Ascending aorta (tissue), 2 donors: ENCODE measurements around the gene TCAP. TPM values are rescaled to one million over a fixed set of nuclear protein-coding genes. Genes with fewer than 3 reads are reported as not detected.

Source experiments
- DNase-seq, 2 donors: peaks; one replicate each; pipeline ENCODE4 v3.0.0-alpha.2; 2019; ENCODE audit warnings: low spot score in 2 of 2
- H3K27ac ChIP-seq, 2 donors: fragments of 200-600 bp; sonication (generic); one replicate each; pipeline ENCODE4 v1.5.1; 2016 to 2017; ENCODE audit warnings: mild to moderate bottlenecking in 1 of 2
- H3K27me3 ChIP-seq: fragments of 200-600 bp; sonication (generic); one replicate; pipeline ENCODE4 v1.5.1; 2017
- H3K36me3 ChIP-seq, 2 donors: fragments of 200-600 bp; sonication (generic); one replicate each; pipeline ENCODE4 v1.5.1; 2016
- H3K4me1 ChIP-seq, 2 donors: fragments of 200-600 bp; sonication (generic); one replicate each; pipeline ENCODE4 v1.5.1; 2016 to 2017; ENCODE audit warnings: mild to moderate bottlenecking in 1 of 2
- H3K4me3 ChIP-seq, 2 donors: fragments of 200-600 bp; sonication (generic); one replicate each; pipeline ENCODE4 v1.5.1; 2016 to 2017; ENCODE audit warnings: mild to moderate bottlenecking in 1 of 2
- H3K9me3 ChIP-seq, 2 donors: fragments of 200-600 bp; sonication (generic); one replicate each; pipeline ENCODE4 v1.5.1; 2016
- intact Hi-C: fragments of 100-400 bp; cut with DNase I; formaldehyde crosslinking; loops from one replicate; pipeline ENCODE4 v1.15.1; 2023
- total RNA-seq: library from RNA; depleted of rRNA; stranded (reverse); fragments of >200 nt; gene quantifications from one replicate; pipeline ENCODE4 v1.1.0, GENCODE V29; 2016
- TF ChIP-seq, protein P1 (sequence below), 3 experiments: fragments of 200-600 bp in 2 of 3; fragments of 450-650 bp in 1 of 3; sonication (generic) in 2 of 3; IDR thresholded peaks; one replicate each; pipeline ENCODE4 v1.5.1; 2016 to 2019; ENCODE audit warnings: antibody characterized with exemption in 3 of 3, mild to moderate bottlenecking in 1 of 3, moderate library complexity in 1 of 3

TCAP gene
- total RNA-seq, 1 donor from 2014 or later: not detected

DNA sequence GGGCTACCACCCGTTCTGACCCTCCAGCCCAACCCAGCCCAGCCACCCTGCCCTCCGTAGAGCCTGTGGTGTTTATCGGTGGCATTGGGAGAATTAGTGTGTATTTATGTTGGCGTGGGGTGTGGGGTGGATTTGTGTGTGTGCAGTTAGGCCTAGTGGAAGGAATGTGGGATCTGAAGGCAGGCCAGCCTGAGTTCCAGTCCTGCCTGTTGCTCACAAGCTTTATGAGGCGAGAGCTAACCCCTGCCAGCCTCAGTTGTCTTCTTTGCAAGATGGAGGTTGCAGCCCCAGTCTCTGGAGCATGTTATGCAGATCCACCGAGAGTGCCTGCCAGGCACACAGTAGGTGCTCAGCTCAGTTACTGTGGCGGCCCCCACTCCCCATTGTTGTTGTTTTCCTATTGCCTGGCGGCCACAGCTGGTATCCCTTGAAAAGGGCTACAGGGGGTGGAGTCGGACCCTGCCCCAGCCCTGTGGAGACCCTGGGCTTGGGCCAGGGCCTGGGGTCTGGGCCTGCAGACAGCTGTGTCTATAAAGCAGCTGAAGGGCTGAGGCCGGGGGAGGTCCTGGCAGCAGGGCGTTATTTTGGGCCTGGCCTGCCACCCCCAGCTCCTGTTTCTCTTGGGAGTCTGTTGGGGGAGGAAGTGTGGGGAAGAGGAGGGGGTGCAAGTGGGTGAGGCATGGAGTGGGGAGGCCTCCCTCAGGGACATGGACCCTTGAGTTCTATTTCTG is 39.8 kb downstream of the TCAP start:
- Histone ChIP-seq H3K9me3 (no peaks in the 10 kb centered on the region), H3K4me1 (peaks cover 7 to 38% of the 10 kb centered on the region in 2 donors), H3K27ac (peak overlapping the region; percentile 83 to 88), H3K36me3 (peaks cover 31 to 32% of the 10 kb centered on the region in 2 donors), H3K4me3 (peak overlapping the region in 1 of 2 donors; percentile 38), H3K27me3 (no peaks in the 10 kb centered on the region)
- peak in 1 of 2 donors; percentile 83 for DNase-seq
- TF ChIP-seq, protein P1, sequence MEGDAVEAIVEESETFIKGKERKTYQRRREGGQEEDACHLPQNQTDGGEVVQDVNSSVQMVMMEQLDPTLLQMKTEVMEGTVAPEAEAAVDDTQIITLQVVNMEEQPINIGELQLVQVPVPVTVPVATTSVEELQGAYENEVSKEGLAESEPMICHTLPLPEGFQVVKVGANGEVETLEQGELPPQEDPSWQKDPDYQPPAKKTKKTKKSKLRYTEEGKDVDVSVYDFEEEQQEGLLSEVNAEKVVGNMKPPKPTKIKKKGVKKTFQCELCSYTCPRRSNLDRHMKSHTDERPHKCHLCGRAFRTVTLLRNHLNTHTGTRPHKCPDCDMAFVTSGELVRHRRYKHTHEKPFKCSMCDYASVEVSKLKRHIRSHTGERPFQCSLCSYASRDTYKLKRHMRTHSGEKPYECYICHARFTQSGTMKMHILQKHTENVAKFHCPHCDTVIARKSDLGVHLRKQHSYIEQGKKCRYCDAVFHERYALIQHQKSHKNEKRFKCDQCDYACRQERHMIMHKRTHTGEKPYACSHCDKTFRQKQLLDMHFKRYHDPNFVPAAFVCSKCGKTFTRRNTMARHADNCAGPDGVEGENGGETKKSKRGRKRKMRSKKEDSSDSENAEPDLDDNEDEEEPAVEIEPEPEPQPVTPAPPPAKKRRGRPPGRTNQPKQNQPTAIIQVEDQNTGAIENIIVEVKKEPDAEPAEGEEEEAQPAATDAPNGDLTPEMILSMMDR (IDR thresholded peaks at IDR 0.05): peak; percentile 51 to 78 (median 65)
- intact Hi-C loops: loop anchor here (2.0 kb wide), 3 partner anchors 26 to 36 kb away; partner anchors contain the start of genes MIEN1 and PNMT

GRCh38 chr17:39705786-39706348 is 40.7 kb downstream of the TCAP start:
- H3K27me3 ChIP-seq: no peaks in the 10 kb centered on the region
- peak overlapping the region; percentile 83 to 88 for H3K27ac ChIP-seq
- TF ChIP-seq, protein P1 (IDR thresholded peaks at IDR 0.05): no peak
- peaks cover 39 to 41% of the 10 kb centered on the region in 2 donors for H3K36me3 ChIP-seq
- DNase-seq: no peak
- H3K4me1 ChIP-seq: peaks cover 7 to 38% of the 10 kb centered on the region in 2 donors
- intact Hi-C loops: loop anchor here (2.0 kb wide), 3 partner anchors 25 to 37 kb away; partner anchors contain the start of genes MIEN1 and PNMT
- peak overlapping the region in 1 of 2 donors; percentile 32 for H3K4me3 ChIP-seq
- H3K9me3 ChIP-seq: no peaks in the 10 kb centered on the region

DNA sequence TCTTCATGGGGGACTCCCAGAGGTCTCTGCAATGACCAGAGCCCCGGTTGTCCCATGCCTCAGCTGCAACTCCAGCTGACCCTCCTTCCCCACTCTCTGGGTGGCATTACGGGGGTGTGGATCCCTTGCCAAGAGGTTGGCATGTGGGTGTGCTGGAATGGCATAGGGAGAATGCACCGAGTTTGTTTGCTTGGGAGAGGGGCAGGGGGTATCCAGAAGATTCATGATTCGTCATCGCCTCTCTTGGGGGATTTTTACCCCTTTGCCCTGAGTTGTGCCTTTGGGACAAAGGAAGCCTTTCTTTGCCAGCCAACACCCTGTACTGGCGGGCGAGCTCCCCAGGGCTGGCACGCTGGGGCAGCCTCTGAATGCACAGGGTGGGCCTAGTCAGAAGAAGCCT is 41.2 kb downstream of the TCAP start:
- no peak for DNase-seq
- H3K27me3 ChIP-seq: no peaks in the 10 kb centered on the region
- no peaks in the 10 kb centered on the region for H3K9me3 ChIP-seq
- peak overlapping the region; percentile 83 to 88 for H3K27ac ChIP-seq
- TF ChIP-seq, protein P1 (IDR thresholded peaks at IDR 0.05): no peak
- H3K4me1 ChIP-seq: peaks cover 7 to 38% of the 10 kb centered on the region in 2 donors
- H3K36me3 ChIP-seq: peaks cover 43 to 46% of the 10 kb centered on the region in 2 donors
- no peak overlapping the region for H3K4me3 ChIP-seq
- intact Hi-C loops: no loop called here

DNA sequence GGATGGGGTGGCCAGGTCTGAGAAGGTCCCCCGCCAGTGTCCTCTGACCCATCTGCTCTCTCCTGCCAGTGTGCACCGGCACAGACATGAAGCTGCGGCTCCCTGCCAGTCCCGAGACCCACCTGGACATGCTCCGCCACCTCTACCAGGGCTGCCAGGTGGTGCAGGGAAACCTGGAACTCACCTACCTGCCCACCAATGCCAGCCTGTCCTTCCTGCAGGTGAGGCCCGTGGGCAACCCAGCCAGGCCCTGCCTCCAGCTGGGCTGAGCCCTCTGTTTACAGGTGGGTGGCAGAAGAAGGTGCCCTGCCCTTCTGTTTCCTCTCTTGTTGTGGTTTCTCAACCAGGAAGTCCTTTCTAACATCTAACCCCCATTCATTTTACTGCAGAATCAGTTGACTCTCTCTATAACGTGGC is 41.8 kb downstream of the TCAP start:
- no peak for DNase-seq

DNA sequence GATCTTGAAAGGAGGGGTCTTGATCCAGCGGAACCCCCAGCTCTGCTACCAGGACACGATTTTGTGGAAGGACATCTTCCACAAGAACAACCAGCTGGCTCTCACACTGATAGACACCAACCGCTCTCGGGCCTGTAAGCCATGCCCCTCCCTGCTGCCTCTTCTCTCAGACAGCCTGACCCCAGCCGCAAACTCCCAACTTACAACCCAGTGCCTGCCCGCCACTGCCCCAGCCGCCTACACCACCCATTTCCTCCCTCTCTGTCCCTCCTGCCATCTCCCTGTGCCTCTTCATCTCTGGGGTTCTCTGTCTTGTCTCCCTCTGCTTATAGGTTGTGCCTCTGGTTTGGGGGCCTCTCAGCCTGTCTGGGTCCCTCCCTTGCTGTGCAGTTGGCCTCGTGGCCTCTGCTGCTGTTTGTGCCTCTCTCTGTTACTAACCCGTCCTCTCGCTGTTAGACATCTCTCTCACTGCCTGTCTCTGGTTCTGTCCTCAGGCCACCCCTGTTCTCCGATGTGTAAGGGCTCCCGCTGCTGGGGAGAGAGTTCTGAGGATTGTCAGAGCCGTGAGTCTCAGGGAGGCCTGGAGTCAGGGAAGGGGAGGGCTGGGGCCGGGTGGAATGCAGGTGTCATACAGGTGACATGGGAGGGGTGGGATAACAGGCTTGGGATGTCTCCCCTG is 44.3 kb downstream of the TCAP start:
- no peak overlapping the region for H3K4me3 ChIP-seq
- intact Hi-C loops: no loop called here
- peaks cover 7 to 25% of the 10 kb centered on the region in 2 donors for H3K4me1 ChIP-seq
- no peak for DNase-seq
- TF ChIP-seq, protein P1 (IDR thresholded peaks at IDR 0.05): no peak
- H3K9me3 ChIP-seq: no peaks in the 10 kb centered on the region
- H3K27ac ChIP-seq: no peak overlapping the region
- peaks cover 69 to 72% of the 10 kb centered on the region in 2 donors for H3K36me3 ChIP-seq
- no peaks in the 10 kb centered on the region for H3K27me3 ChIP-seq

More for the DNA sequence above, 41.8 kb downstream of the TCAP start:
- H3K27me3 ChIP-seq: no peaks in the 10 kb centered on the region
- no peak overlapping the region for H3K4me3 ChIP-seq
- H3K36me3 ChIP-seq: peaks cover 49 to 51% of the 10 kb centered on the region in 2 donors
- peaks cover 7 to 33% of the 10 kb centered on the region in 2 donors for H3K4me1 ChIP-seq
- intact Hi-C loops: no loop called here
- no peak overlapping the region for H3K27ac ChIP-seq
- TF ChIP-seq, protein P1 (IDR thresholded peaks at IDR 0.05): no peak
- no peaks in the 10 kb centered on the region for H3K9me3 ChIP-seq
